ENCODE measurements around the gene VARS1. TPM values are rescaled to one million over a fixed set of nuclear protein-coding genes. Genes with fewer than 3 reads are reported as not detected.

The VARS1 gene
- total RNA-seq, 2 experiments from 2014 or later: 43.9 to 44.2 TPM

- Mint-ChIP-seq H3K36me3 (ENCODE audit: low read depth) (no peaks in the 10 kb centered on the region), H3K27me3 (no peaks in the 10 kb centered on the region), H3K4me1 (ENCODE audit: low read depth) (peaks cover 27% of the 10 kb centered on the region), H3K27ac (no peak overlapping the region), H3K4me3 (no peak overlapping the region), H3K9me3 (no peaks in the 10 kb centered on the region)
- POLR2A ChIA-PET: interaction anchor here (0.8 to 1.8 kb wide), 3 partner anchors 27 to 33 kb away, joined by 3 to 8 read pairs (median 4); partner anchors contain the start of gene CLIC1
- Histone ChIP-seq H3K27me3 (ENCODE audit: control insufficient read depth in 1 of 2, insufficient read depth in 2 of 2, low read length in 2 of 2) (no peaks in the 10 kb centered on the region), H3K4me1 (ENCODE audit: insufficient read depth, low read length) (peaks cover 43% of the 10 kb centered on the region), H3K4me3 (ENCODE audit: low read length) (no peak overlapping the region), H3K36me3 (ENCODE audit: insufficient read depth, low read length) (no peaks in the 10 kb centered on the region), H3K27ac (ENCODE audit: low read depth in 1 of 2, low read length in 2 of 2) (no peak overlapping the region), H3K9me3 (ENCODE audit: control insufficient read depth in 1 of 2, insufficient read depth in 1 of 2, low read length in 2 of 2) (no peaks in the 10 kb centered on the region)
- no peak for ATAC-seq (ENCODE audit: poor library complexity)
- TF ChIP-seq CTCF (IDR thresholded peaks at IDR 0.05): no peak
- intact Hi-C loops (cut with DNase I, micrococcal nuclease): loop anchor here (1.0 to 2.0 kb wide), 2 partner anchors 39 to 40 kb away; partner anchors contain the start of gene DDAH2 (in 2 of the 2)
- DNase-seq: peak in 3 of 14 experiments; percentile 6 to 50 (median 45)
- CTCF ChIA-PET: interaction anchor here (1.5 to 1.7 kb wide), 2 partner anchors 22 to 95 kb away, joined by 3 to 4 read pairs; no protein-coding TSS in a partner anchor
These were observed 26.9 kb downstream of the VARS1 start for GRCh38 chr6:31768363-31769257.

GRCh38 chr6:31767096-31767645 is 28.4 kb downstream of the VARS1 start:
- ChIA-PET POLR2A (no interaction called here), CTCF (interaction anchor here (0.7 kb wide), 1 partner anchor 10 kb away, joined by 3 read pairs; the partner anchor contains the start of gene VWA7)
- no peak for TF ChIP-seq CTCF (IDR thresholded peaks at IDR 0.05)
- no peak overlapping the region for H3K4me3 Mint-ChIP-seq
- H3K4me1 Mint-ChIP-seq (ENCODE audit: low read depth): peaks cover 19% of the 10 kb centered on the region
- Histone ChIP-seq H3K36me3 (ENCODE audit: insufficient read depth, low read length) (no peaks in the 10 kb centered on the region), H3K9me3 (ENCODE audit: control insufficient read depth in 1 of 2, insufficient read depth in 1 of 2, low read length in 2 of 2) (no peaks in the 10 kb centered on the region), H3K4me3 (ENCODE audit: low read length) (no peak overlapping the region), H3K27ac (ENCODE audit: low read depth in 1 of 2, low read length in 2 of 2) (no peak overlapping the region), H3K27me3 (ENCODE audit: control insufficient read depth in 1 of 2, insufficient read depth in 2 of 2, low read length in 2 of 2) (no peaks in the 10 kb centered on the region), H3K4me1 (ENCODE audit: insufficient read depth, low read length) (peaks cover 29% of the 10 kb centered on the region)
- H3K27me3 Mint-ChIP-seq: no peaks in the 10 kb centered on the region
- H3K9me3 Mint-ChIP-seq: no peaks in the 10 kb centered on the region
- no peak for ATAC-seq (ENCODE audit: poor library complexity)
- H3K36me3 Mint-ChIP-seq (ENCODE audit: low read depth): no peaks in the 10 kb centered on the region
- DNase-seq: no peak
- intact Hi-C loops (cut with DNase I, micrococcal nuclease): no loop called here
- no peak overlapping the region for H3K27ac Mint-ChIP-seq

- H3K27ac Mint-ChIP-seq: no peak overlapping the region
- peaks cover 2% of the 10 kb centered on the region for H3K36me3 ChIP-seq (ENCODE audit: insufficient read depth, low read length)
- H3K27me3 ChIP-seq (ENCODE audit: control insufficient read depth in 1 of 2, insufficient read depth in 2 of 2, low read length in 2 of 2): no peaks in the 10 kb centered on the region
- no peak overlapping the region for H3K4me3 ChIP-seq (ENCODE audit: low read length)
- ATAC-seq (ENCODE audit: poor library complexity): no peak
- peaks cover 18% of the 10 kb centered on the region for H3K4me1 ChIP-seq (ENCODE audit: insufficient read depth, low read length)
- no peak overlapping the region for H3K27ac ChIP-seq (ENCODE audit: low read depth in 1 of 2, low read length in 2 of 2)
- peaks cover 11% of the 10 kb centered on the region for H3K4me1 Mint-ChIP-seq (ENCODE audit: low read depth)
- CTCF ChIA-PET: no interaction called here
- no peak overlapping the region for H3K4me3 Mint-ChIP-seq
- TF ChIP-seq CTCF (IDR thresholded peaks at IDR 0.05): no peak
- H3K36me3 Mint-ChIP-seq (ENCODE audit: low read depth): no peaks in the 10 kb centered on the region
- H3K9me3 Mint-ChIP-seq: no peaks in the 10 kb centered on the region
- no peak for DNase-seq
- POLR2A ChIA-PET: interaction anchor here (1.2 kb wide), 1 partner anchor 11 kb away, joined by 3 read pairs; the partner anchor contains the start of gene VWA7
- intact Hi-C loops (cut with DNase I, micrococcal nuclease): no loop called here
- H3K9me3 ChIP-seq (ENCODE audit: control insufficient read depth in 1 of 2, insufficient read depth in 1 of 2, low read length in 2 of 2): no peaks in the 10 kb centered on the region
- no peaks in the 10 kb centered on the region for H3K27me3 Mint-ChIP-seq
These were observed 29.4 kb downstream of the VARS1 start for GRCh38 chr6:31765910-31766794.
